Suppressor macrophage treated with lipopolysaccharide for 1 hour (primary cell): ENCODE data around the gene FAT1.

Source experiments
- DNase-seq, 3 donors: peaks; one replicate each; pipeline ENCODE4 v3.0.0-alpha.2; 2020 to 2022

The FAT1 gene

DNA sequence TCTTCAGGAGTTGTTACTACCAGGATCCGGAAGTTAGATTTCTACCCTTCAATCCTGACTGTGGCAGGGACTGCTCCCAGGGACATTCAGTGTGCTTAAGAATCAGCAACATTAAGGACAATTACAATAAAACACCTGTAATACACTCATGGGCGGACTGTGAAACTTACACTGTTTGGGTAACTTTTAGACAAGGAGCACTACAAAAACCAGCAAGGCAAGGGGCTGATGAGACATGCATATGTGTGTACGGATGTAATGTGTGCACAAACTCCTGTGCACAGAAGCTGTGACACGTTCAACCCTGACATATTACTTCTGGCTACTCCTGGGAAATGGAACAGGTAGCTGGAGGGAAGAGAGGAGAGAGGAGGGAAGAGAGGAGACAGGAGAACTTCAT is 75.8 kb downstream of the FAT1 start:
- no peak for DNase-seq

DNA sequence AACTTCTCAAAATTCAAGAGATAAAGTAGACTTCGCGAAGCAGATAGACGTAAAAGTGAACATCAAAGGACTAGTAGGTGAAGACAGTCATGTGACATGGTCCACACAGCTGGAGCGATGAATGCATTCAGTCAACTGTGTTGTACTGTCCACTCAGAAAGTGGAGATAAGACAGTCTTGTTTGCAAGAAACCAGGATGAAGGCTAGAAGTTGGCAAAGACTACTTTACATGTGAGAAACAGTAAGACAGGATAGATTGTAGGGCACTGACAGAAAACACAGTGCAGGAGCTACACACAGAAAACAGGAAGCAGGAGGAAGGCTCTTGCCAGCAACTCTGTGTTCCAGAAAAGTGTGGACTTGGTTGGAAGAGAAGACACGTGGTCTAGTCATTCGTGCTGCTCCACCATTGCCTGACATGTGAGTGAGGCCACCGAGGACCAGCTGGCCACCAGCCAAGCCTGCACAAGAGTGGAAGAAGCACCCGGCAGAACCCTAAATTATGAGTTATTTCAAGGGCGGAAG is 78.9 kb downstream of the FAT1 start:
- DNase-seq, result no peak

- no peak for DNase-seq
These were observed 79.4 kb downstream of the FAT1 start for GRCh38 chr4:186644311-186644638.

- DNase-seq, result no peak
These were observed 80.0 kb downstream of the FAT1 start for GRCh38 chr4:186643501-186644310.

DNA sequence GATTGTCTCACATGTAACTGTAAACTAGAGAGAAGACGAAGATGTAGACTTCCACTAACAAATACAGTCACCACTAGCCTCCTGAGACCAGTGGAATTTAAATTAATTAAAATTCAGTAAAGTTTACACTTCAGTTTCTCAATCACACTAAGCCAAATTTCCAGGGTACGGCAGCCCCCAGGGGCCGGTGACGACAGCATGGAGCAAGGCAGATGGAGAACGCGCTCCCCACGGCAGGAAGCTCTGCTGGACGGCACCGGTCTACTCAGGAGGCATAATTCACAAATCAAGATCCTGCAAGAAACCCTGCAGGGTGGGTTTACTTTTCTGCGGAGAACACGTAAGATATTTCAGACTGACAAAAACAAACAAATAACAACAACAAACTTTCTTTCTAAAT is 80.7 kb downstream of the FAT1 start:
- DNase-seq, result no peak

GRCh38 chr4:186642530-186642929 is 81.1 kb downstream of the FAT1 start:
- no peak for DNase-seq

DNA sequence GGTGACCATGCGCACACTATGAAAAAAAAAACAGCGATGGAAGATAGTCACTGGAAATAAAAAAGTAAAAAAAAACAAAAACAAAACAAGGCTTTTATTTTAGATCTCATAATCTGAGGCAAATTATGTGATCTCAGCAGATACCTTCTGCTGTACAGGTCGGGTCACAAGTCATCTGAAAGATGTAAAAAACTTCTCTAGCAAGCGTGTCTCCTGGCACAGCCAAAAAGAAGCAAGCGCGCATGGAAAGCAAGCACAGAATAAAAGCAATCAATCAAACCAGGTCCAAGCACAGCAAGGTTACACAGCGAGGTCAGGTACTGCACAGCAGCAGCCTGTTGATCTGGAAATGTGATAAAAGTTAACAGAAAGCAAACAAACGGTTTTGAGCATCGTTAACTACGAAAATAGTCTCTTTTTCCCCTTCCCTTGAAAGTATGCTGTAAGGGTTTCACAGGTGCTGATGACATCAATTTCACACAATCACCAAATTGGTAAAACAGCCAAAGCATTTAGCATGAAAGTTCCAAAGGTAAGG is 89.0 kb downstream of the FAT1 start:
- DNase-seq, result no peak

DNA sequence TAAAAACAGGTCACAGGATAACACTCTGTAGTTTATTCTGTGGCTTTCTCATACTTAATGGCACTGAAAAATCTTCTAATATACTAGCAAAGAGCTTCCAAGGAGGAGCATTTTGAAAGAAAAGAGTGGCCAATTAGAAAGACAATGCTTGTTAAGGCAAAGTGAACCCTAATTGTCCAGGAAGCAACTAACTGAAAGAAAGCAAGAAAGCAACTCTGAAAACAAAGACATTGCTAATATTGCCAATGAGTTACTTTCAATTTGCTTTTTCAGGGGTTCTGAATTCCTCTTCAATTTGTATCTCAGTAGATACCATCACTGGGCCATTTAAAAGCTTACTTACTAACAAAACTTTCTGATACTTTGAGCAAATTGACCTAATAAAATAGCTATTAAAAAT is 89.8 kb downstream of the FAT1 start:
- DNase-seq, result no peak

GRCh38 chr4:186630128-186630527 is 93.5 kb downstream of the FAT1 start:
- no peak for DNase-seq

DNA sequence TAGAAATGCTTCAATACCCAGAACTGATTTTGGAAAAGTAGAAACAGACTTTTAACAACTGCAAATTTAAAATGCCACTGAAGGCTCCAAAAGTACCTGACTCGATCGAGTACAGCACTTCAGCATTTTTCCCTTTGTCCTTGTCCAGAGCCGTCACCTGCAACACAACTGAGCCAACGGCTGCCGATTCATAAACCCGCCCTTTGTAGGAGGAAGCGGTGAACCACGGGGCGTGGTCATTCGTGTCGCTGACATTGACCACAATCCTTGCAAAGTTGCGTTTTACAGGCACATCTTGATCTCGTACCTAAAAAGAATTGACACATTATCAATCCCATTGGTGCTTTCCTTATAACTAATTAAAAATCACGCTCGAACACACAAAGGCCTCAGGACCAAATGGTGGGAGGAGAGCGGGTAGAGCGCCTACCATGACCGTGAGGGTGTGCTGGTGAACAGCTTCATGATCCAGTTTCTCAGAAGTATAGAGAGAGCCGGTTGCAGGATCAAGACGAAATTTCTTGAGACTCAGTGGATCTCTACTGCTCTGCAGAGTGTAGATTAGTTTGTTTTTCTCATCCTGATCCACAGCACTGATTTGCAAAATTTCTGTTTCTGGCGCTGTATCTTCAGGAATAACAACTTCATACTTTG is 95.5 kb downstream of the FAT1 start:
- no peak for DNase-seq

GRCh38 chr4:186627226-186627865 is 96.3 kb downstream of the FAT1 start:
- no peak for DNase-seq

DNA sequence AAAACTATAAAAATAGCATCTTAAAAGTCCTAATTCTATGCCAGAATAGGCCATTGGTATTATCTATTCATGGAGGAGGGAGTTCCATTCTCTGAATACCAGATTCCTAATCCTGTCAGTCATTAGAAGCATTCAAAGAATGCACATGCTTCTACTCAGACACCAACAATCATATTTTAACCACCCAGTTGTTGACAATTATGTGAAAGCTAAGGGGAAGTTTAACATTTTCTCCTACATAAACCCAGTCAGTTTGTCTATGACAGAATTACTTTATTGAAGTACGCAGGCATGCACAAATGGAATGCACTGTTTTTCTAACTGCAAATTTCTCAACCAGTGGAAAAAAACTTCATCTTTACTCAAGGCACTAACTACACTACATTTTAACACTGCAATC is 98.7 kb downstream of the FAT1 start:
- no peak for DNase-seq

- DNase-seq, result no peak
These were observed 100.1 kb downstream of the FAT1 start for GRCh38 chr4:186623546-186623945.

GRCh38 chr4:186622788-186623464 is 100.7 kb downstream of the FAT1 start:
- DNase-seq, result no peak

- DNase-seq, result no peak
These were observed 101.6 kb downstream of the FAT1 start for GRCh38 chr4:186621959-186622553.

DNA sequence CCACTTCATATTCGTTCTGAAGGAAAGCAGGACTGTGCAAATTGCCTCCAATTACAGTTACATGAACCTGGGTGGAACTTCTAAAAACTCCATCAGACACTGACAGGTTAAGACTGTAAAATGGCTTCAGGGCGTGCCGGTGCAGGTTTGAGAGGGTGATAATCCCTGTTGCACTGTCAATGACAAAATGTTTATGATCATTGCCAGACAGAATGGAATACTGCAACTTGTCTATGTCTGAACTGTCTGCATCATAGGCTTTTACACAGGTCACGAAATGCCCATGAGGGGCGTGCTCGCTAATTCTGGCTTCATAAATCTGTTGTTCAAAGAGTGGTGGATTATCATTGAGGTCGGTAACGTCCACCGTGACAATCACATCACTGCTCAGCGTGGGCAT is 104.6 kb downstream of the FAT1 start:
- DNase-seq, result no peak

- no peak for DNase-seq
These were observed 105.7 kb downstream of the FAT1 start for GRCh38 chr4:186617921-186618320.

DNA sequence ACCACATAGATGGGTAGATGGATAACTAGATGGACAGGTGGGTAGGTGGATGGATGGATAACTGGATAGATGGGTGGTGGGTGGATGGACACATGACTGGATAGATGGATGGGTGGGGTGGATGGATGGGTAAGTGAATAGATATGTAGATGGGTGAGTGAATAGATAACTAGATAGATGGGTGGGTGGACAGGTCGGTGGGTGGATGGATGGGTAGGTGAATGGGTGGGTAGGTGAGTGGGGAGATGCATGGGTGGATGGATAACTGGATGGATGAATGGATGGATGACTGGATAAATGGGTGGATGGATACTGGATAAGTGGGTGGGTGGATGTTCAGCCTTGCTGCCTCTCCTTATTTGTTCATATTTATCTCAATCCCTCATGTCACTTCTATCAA is 116.2 kb downstream of the FAT1 start:
- no peak for DNase-seq

- no peak for DNase-seq
These were observed 117.1 kb downstream of the FAT1 start for GRCh38 chr4:186606591-186606992.

DNA sequence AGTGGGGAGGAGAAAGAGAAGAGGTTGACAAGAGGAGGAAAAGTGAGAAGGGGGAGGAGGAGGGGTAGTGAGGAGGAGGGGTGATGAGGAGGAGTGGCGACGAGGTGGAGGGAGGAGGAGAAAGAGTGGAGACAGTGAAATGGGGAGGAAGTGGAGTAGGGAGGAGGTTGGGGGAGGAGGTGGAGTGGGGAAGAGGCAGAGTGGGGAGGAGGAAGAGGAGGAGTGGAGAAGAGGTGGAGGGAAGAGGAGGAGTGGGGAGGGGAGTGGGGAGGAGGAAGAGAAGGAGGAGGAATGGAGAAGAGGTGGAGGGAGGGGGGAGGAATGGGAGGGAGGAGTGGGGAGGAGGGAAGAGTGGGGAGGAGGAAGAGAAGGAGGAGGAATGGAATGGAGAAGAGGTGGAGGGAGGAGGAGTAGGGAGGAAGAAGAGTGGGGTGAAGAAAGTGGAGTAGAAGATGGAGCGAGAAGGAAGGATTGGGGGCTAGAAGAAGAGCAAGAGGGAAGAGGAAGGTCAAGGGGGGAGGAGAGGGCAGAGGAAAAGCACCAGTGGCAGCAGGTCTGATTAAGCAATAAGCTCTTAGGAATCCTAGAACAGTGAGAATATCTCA is 118.3 kb downstream of the FAT1 start:
- DNase-seq, result no peak

GRCh38 chr4:186604124-186604807 is 119.4 kb downstream of the FAT1 start:
- DNase-seq, result no peak

DNA sequence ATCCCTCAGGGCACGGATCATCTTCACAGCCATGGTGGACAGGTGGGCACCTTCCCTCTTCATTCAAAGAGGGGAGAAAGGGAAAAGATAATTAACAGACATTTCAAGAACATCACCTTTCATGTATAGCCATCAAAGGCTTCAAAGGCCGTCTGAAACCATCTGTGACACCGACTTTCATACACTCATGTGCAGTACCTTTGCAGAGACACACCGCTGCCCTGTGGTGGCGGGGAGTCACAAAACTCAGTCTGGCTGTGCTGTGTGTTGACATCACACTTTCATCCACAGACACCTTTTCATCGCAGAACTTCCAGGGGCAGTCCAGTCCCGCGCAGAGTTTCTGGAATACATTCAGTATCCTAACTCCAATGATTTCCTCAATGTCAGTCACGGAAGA is 120.7 kb downstream of the FAT1 start:
- DNase-seq, result no peak
